ENCODE measurements around the gene SPTBN4.

GRCh38 chr19:40431698-40432097 lies 35.1 kb upstream of the SPTBN4 start:
- TF ChIP-seq CTCF (IDR thresholded peaks at IDR 0.05): no peak
- TF ChIP-seq POLR2A (IDR thresholded peaks at IDR 0.05): no peak

All from Peyer's patch (tissue), 4 donors.